RWPE2 (cell line): ENCODE data around the gene ESRP2.

ENCODE experiments used
- ATAC-seq: fragments of 200-7000 bp; cut with Tn5 transposase; 3 replicates; pipeline ENCODE4 v1.9.1; 2021; ENCODE audit warnings: low read depth
- DNase-seq: peaks from one replicate; pipeline ENCODE4 v3.0.0-alpha.2; 2020; ENCODE audit warnings: low spot score
- H3K27ac ChIP-seq: fragments of 450-650 bp; 2 replicates; pipeline ENCODE4 v1.5.1; 2017; ENCODE audit warnings: mild to moderate bottlenecking; ENCODE audit not compliant: poor library complexity, severe bottlenecking
- H3K27me3 ChIP-seq: fragments of 250-450 bp; sonication (Bioruptor Pico); 2 replicates; pipeline ENCODE4 v1.5.1; 2021; ENCODE audit warnings: mild to moderate bottlenecking, moderate library complexity; ENCODE audit not compliant: insufficient read depth, poor library complexity, severe bottlenecking
- H3K36me3 ChIP-seq: fragments of 250-450 bp; sonication (Bioruptor Pico); 2 replicates; pipeline ENCODE4 v1.5.1; 2020; ENCODE audit warnings: low read depth, mild to moderate bottlenecking, moderate library complexity
- H3K4me1 ChIP-seq: fragments of 250-450 bp; sonication (Bioruptor Pico); 2 replicates; pipeline ENCODE4 v1.5.1; 2021; ENCODE audit warnings: mild to moderate bottlenecking, moderate library complexity; ENCODE audit not compliant: insufficient read depth, poor library complexity, severe bottlenecking
- H3K4me3 ChIP-seq: fragments of 250-450 bp; sonication (Bioruptor Pico); 2 replicates; pipeline ENCODE4 v1.5.1; 2021; ENCODE audit warnings: mild to moderate bottlenecking, moderate library complexity; ENCODE audit not compliant: severe bottlenecking
- H3K9me3 ChIP-seq: fragments of 250-450 bp; sonication (Bioruptor Pico); 2 replicates; pipeline ENCODE4 v1.5.1; 2021; ENCODE audit warnings: mild to moderate bottlenecking, moderate library complexity; ENCODE audit not compliant: severe bottlenecking
- CTCF ChIP-seq: fragments of 450-650 bp; IDR thresholded peaks from one replicate; pipeline ENCODE4 v1.5.1; 2017; ENCODE audit warnings: mild to moderate bottlenecking, moderate library complexity; ENCODE audit not compliant: poor library complexity, severe bottlenecking

ESRP2 gene

GRCh38 chr16:68179196-68179795 lies 56.6 kb downstream of the ESRP2 start:
- DNase-seq: no peak
- Histone ChIP-seq H3K9me3 (no peaks in the 10 kb centered on the region), H3K27ac (no peak overlapping the region), H3K4me1 (no peaks in the 10 kb centered on the region), H3K4me3 (no peak overlapping the region), H3K27me3 (no peaks in the 10 kb centered on the region), H3K36me3 (peaks cover 45% of the 10 kb centered on the region)
- no peak for ATAC-seq
- TF ChIP-seq CTCF: no peak
